Muscle of back (tissue), 13 donors: Measurements from ENCODE around the gene RAMAC. TPM values are rescaled to one million over a fixed set of nuclear protein-coding genes. Genes with fewer than 3 reads are reported as not detected.
"Not testable (repeated sequence)": the region's sequence is repeated elsewhere in the genome, so short reads cannot be mapped to it uniquely, and the experiment has no call there.

ENCODE experiments used
- DNase-seq, 3 donors: peaks; one replicate each; pipeline versions ENCODE4 v3.0.0 to v3.0.0-alpha.2; 2013
- long read RNA-seq, 9 donors: transcript quantifications; one replicate each; lab custom pipeline, GENCODE V29; 2026
- polyA plus RNA-seq, 10 donors: library from polyadenylated mRNA; unstranded; fragments of 120-200 nt; gene quantifications; one replicate each; pipeline ENCODE4 v1.2.1, GENCODE V29; 2013; ENCODE audit not compliant: insufficient read length in 10 of 10

RAMAC gene
- 10 to 100 TPM; 27.7 to 34.5 (median 29.8) TPM for polyA plus RNA-seq
- long read RNA-seq, donor 1, transcript RAMAC-201 (4 exons, 1,568 nt): major isoform, 18 of 18 reads
- long read RNA-seq, donor 1, partial matches to known transcripts: 0 of 18 reads
- long read RNA-seq, donor 1, other reads (novel, unspliced or antisense): 0 of 18 reads
- long read RNA-seq, donor 2, transcript RAMAC-201 (4 exons, 1,568 nt): major isoform, 16 of 28 reads
- long read RNA-seq, donor 2, partial matches to known transcripts: 0 of 28 reads
- long read RNA-seq, donor 2, other reads (novel, unspliced or antisense): 12 of 28 reads
- long read RNA-seq, donor 3: 0 reads
- long read RNA-seq, donor 4, transcript RAMAC-201 (4 exons, 1,568 nt): major isoform, 14 of 14 reads
- long read RNA-seq, donor 4, partial matches to known transcripts: 0 of 14 reads
- long read RNA-seq, donor 4, other reads (novel, unspliced or antisense): 0 of 14 reads
- long read RNA-seq, donor 5, transcript RAMAC-201 (4 exons, 1,568 nt): major isoform, 19 of 24 reads
- long read RNA-seq, donor 5, partial matches to known transcripts: 0 of 24 reads
- long read RNA-seq, donor 5, other reads (novel, unspliced or antisense): 5 of 24 reads
- long read RNA-seq, donor 6, transcript RAMAC-201 (4 exons, 1,568 nt): major isoform, 35 of 35 reads
- long read RNA-seq, donor 6, partial matches to known transcripts: 0 of 35 reads
- long read RNA-seq, donor 6, other reads (novel, unspliced or antisense): 0 of 35 reads
- long read RNA-seq, donor 7, transcript RAMAC-201 (4 exons, 1,568 nt): major isoform, 16 of 16 reads
- long read RNA-seq, donor 7, partial matches to known transcripts: 0 of 16 reads
- long read RNA-seq, donor 7, other reads (novel, unspliced or antisense): 0 of 16 reads
- long read RNA-seq, donor 8, transcript RAMAC-201 (4 exons, 1,568 nt): major isoform, 20 of 20 reads
- long read RNA-seq, donor 8, partial matches to known transcripts: 0 of 20 reads
- long read RNA-seq, donor 8, other reads (novel, unspliced or antisense): 0 of 20 reads
- long read RNA-seq, donor 9, partial matches to known transcripts: 0 of 2 reads
- long read RNA-seq, donor 9, other reads (novel, unspliced or antisense): 0 of 2 reads

DNA sequence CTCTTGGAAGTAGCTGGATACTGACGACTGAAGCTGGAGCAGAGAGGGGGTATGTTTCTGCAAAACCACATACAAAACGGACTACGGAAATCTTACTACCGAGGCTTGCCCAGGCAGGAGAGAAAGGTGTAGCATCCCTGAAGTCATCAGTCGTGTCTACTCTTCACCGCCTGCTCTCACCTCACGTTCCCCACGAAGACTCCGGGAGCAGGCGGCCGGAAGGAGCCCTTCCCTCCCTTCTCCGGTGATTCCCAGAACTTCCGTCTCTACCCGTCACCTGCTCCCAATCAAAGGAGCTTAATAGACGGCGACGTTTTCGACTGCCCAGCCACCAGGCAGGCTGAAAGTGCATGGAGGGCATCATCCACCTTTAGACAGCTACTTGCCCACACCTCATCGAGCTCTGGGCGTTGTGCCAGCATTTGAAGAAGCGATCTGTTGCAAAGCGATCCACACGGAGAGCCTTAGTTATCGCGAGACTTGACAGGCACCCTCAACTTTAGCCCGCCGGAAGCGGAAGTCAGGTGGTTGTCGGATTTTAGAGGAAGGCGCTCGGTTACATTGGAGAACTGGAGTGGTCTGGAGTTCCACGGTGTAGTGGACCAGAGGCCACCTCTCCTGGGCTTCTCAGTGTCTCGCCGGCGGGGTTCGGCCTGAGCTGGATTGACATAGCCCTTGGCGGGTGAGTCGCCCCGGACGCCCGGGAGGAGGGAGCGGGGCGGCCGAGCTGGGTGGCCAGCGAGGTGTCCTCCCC is at the start of gene RAMAC:
TSS of gene RAMAC (plus strand) at position 523 of the 754 bp plus-strand sequence. CDS start 2,809 bp downstream, outside the sequence.
- DNase-seq: peak; percentile 96 to 98 (median 96)

DNA sequence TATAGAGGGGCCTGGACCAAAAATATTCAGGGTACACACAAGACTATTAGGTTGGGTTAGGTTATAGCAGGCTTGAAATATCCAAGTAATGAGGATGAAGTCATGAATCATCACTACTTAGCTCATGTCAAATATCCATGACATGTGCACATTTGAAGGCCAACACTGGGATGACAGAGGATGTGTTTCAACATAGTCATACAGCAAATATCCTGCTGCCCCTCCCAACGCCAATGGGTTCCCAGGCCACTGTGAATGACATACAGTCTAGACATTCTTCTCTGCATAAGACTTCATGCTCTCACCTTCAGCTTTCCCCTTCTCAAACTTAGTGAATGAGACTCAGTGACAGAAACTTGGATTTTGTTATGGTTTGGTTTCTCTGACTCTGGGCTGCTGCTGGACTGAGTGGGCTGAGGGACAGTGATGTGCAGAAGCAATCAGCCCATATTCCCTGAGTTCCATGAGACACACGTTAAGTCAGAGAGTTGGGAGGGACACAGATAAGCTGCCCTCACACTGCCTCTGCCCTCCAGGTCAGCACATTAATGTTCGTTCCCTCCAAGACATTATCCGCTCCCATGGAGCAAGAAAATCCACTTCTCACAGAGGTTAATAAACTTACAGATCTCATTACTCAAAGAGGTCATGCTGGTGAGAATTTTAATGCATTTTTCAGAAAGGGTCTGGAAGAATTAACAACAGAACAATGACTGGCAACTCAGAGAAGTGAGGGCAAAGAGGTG is 48.9 kb upstream of the RAMAC start:
- peak in 1 of 3 donors; percentile 49 for DNase-seq

DNA sequence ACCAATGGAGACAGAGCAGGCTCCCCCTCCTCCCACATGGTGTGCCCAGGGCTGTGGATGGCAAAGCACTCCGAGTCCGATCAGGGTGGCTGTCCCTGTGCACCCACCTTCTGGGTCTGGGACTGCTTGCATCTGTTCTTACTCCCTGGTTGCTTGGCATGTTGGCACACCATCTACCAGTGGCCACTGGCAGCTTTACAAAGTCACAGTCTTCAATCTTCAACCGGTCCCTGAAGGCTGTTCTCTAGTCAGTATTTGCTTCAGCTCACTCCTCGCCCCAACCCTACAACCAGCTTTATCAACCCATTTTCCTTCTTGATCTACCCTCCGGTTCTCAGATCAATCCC is 48.3 kb upstream of the RAMAC start:
- no peak for DNase-seq

DNA sequence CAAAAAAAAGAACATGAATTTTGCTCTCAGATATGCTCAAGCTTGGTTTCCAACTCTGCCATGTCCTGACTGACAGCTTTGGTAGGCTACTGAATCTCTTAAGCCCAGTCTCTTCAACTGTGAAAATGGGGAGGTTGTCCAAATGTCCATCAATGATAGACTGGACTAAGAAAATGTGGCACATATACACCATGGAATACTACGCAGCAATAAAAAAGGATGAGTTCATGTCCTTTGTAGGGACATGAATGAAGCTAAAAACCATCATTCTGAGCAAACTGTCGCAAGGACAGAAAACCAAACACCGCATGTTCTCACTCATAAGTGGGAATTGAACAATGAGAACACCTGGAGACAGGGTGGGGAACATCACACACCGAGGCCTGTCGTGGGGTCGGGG is 46.3 kb upstream of the RAMAC start:
- DNase-seq: not testable (repeated sequence)

DNA sequence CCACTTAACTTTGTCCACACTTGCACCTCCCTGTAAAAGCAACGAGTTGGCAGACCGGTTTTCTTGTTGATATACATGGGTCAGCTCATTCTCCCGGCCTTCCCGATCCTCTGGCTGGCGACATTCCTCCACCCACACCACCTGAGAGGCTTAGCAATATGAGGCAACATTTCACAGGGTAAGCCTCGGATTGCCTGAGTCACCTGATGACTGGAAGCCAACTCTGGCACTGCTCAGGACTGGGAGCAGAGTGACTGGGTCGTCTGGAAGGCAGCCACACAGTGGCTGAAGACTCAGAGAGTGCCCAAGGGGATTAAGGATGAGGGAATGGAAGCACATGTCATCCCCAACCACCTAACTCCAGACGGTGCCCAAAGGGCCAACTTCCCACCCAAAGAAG is 43.3 kb upstream of the RAMAC start:
- DNase-seq: no peak

DNA sequence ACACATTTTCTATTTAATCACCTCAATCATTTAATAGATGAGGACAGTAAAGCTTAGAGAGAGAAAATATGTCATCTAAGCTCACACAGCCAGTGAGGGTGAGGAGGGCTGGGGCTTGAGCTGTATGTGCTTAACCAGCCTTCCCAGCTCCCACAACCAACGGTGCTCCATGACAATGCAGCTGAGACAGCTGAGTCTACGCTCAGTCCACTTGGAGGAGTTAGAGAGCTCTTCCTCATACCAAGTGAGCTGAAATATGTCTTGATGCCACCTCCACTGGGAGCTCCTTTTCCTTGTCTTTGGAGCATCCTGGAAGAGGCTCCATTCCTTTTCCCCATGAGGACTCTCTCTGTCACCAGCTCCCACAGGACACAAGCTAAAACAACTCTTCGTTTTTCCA is 42.8 kb upstream of the RAMAC start:
- DNase-seq: no peak

DNA sequence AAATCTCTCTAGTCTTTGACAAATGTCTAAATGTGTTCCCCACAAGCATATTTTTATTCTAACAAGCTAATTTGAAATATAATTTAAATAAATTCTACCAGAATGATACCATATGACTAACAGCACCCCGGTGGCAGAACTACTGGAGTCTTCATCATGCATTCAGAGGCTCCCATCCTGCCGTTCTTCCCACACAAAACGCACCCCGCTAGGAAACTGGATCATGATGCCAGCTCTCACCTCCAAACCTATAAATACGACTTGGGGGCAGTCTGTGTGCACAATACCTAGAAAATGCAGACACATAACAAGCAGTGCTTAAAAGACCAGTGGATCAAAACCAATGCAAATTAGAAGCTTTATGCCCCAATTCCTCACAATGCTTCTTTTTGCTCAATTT is 42.0 kb upstream of the RAMAC start:
- no peak for DNase-seq

DNA sequence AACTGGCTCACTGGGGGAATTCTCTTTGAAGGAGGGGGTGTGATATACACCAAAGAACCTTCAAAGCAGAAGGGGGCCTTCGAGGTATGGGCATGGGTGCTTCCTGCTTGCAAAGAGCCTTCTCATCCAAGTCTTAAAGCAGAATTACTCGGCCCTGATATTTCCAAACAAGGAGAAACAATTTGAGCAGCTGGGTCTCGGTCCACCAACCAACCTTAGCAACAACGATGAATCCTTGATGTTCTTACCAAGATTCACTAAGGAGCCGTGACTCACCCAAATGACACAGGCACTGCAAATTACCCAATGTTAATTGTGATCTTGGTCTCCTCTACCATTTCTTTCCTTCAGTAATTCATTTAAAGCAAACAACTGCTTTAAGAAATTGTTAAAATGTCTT is 41.2 kb upstream of the RAMAC start:
- no peak for DNase-seq

DNA sequence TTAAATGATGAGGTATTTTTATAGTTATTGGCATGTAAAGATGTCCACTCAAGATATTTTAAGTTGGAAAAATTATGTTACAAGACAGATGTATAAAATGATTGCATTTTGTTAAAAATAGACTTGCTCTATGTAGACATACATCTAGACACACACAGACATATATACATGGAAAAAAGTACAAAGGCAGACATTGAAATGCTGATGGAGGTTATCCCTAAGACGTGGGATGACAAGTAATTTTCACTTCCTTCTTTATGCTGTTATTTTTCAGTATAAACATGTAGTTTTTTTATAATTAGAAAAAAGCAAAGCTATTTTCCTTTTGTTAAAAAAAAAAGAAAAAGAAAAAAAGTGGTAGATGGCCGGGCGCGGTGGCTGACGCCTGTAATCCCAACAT is 40.7 kb upstream of the RAMAC start:
- DNase-seq: no peak

DNA sequence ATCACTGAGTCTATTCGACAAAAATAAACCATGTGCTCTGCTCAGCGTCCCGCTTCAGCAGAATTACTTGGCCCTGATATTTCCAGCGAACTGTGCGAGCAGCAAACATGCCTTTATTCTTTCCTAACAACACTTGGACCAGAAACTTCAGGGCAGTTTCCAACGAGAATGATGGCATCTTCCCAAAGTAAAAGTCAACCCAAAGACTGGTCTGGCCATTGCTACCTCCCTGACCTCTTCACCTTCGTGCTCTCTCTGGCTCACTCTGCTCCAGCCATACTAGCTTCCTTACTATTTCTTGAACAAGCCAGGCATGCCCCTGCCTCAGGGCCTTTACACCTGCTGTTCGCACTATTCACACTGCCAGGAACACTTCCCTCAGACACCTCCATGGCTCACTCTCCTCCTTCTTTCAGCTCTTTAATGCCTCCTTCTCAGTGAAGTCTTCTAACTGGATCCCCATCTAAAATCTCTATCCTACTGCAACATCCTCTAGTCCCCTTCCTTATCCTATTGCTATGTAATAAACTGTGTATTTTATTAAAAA is 39.8 kb upstream of the RAMAC start:
- no peak for DNase-seq

DNA sequence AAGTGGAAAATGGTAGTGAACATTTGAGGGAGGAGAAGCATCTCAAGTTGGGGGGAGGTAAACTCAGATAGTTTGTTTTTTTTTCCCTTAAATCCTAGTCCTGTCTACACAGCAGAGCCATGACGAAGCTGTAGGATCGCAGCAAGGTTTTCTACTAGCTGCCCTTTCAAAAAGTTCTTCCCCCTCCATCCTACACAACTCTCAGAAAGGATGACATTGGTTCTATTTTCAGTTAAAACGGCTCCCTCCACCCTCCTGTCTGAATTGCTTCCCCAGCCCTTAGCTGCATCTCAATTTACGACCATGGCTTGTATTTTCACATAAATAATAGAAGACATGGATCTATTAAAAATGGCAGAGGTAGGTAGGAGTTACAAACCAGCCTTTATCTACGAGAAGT is 35.7 kb upstream of the RAMAC start:
- DNase-seq: no peak

DNA sequence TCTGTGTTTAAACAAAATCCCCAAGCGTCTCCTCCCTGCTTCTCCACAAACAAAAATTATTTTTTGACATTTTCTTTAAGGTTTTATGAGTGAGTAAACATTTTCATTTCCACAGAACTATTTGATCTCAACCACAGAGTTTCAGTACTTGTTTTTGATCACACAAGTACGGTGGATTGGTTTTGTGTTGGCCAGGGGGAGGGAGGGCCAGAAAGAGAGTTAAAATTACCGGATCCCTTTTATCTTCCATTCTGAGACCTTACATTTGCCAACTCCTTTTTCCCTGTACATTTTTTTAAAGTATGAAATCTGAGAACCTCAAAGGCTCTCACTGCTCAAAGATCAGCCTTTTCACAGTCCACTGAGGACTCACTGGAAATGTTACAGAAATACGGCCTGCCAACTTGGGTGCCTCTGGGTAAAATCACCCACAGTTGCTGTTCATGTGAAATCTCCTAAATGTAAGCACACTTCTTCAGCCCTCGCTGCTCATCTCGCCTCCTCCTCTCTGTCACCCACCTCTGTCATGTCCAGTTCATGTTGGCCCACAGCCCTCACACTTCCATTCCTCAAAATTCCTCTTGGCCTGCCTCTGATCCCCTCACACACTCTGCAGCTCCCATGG is 35.2 kb upstream of the RAMAC start:
- DNase-seq: no peak

DNA sequence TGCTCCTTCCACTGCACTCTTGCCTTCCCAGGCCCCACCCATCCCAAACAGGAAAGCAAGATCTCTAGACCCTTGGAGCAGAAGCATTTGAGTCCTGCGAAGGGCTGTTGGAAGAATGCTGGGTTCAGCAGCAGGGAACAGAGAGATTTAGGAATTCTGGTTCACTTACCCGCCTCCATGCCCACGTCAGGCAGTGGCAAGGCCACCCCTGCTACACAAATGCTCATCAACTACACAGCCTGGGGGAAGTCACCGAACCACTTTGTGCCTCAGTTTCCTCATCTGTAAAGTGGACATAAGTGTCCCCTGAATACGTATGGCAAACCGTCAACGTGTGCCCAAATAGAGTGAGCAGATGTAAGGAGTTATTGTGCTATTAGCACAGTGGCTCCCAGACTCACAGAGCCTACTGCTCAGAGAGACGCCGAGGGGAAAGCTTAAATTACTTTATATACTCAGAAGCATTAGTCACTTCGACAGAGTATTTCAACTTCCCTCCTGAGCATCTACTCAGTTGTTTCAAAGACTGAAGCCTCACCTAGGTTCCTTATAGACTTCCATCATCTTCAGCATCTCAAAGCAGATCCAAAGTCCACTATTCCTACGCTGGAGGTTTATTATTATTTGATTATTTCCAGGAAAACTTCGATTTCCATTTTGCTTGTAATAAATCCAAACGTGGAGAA is 34.4 kb upstream of the RAMAC start:
- DNase-seq: peak in 1 of 3 donors; percentile 10

DNA sequence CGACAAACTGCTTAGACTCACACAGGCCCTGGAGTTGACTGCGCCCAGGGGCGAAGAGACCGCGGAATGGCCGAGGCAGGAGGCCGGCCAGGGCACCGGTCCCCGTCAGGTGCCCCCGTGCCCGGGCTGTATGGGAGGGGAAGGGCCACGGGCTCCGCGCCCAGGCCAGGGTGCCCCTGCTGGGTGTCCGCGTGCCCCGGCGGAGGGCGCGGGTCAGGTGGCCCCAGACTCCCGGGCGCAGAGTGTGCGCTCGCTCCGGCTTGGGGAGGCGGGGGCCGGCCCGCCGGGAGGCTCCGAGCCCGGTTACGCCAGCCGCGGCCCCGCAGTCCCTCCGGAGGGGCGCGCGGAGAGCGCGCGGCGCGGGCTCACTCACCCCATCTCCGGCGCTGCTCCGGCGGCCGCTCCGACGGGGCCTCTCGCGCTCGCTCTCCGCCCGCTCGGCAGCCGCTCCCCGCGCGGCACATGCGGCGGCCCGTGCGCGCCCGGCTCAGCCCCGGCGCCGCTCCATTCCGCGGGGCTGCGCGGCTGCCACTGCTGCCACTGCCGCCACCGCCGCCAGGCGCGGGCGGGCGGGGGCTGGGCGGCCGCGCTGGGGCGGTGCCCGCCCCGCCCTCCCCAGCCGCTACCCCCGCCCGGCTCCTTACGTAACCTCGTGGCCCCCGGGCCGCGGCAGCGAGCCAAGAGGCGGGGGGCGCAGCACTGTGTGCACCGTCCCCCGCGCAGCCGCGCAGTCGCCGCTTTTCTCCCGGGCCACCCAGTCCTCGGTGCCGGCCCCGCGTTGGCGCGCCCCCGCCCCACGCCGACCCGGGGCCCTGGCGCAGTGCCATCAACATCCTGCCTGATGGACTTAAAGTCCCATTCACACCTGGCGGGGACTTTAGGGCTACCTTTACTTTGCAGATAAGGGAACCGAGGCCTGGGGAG is 33.6 kb upstream of the RAMAC start, which contains the start of gene HOMER2:
TSS of gene HOMER2 (minus strand) at position 563 of the 924 bp plus-strand sequence. CDS start at position 378, 185 bp downstream.
- peak in 2 of 3 donors; percentile 29 to 40 for DNase-seq

DNA sequence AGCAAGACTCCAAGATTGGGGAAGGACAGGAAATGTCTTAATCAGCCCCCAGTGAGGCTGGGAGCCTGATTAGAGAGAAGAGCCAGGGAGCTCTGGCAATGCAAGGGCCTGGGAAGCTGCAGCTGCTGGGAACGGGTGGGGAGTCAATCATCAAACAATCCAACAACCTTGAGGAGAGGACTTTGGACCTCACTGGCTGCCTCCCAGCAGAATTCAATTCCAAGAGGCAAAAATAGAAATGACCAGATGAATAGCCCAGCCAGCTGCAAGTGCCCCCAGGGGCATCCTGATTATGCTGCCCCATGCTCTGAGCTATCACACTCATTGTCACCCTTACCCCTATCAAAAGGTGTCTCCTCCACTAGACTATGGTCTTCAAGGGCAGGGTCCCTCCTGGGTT is 27.4 kb upstream of the RAMAC start:
- no peak for DNase-seq

DNA sequence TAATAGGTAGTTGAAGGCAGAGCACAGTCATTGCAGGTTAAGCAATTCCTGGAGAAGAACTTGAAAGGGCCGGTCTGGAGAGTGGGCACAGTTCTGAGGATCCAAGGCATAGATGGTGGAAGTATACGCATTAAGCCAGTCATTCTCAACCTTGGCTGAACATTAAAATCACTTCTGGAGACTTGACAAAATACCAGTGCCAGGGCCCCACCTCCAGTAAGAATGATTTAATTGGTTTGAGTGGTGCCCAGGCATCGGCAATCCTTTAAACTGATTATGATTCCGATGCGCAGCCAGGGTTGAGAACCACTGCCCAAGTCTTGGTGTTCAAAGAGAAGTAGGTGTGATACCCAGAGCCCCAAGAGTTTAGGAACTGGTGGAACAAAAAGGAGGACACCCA is 26.6 kb upstream of the RAMAC start:
- DNase-seq: no peak

DNA sequence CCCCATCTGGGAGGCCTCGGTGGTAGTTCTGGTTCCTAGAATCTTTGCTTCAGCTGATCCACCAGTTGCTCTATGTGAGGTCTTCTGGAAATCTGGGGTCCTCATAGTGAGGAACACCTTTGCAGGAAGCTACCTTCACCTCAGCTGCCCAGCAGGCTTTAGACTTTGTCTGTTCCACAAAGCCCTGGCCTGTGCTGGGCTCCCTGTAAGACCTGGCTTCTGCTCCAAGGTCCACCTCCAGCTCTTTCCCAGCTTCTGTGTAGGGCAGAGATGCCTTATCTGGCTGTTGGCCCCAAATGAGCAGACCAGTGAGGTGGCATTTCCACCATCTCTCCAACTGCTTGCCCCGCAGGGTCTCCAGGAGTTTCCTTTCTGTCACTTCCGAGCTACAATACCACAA is 25.2 kb upstream of the RAMAC start:
- DNase-seq: no peak
